NK-92 treated with Interleukin-12 subunit alpha and Interleukin-12 subunit beta, amount 100 ng/mL, for 24 hours (cell line): ENCODE data around the gene SSRP1.

Experiments used
- DNase-seq: peaks from one replicate; lab custom pipeline; 2025; lab: John Stamatoyannopoulos, UW

The SSRP1 gene

DNA sequence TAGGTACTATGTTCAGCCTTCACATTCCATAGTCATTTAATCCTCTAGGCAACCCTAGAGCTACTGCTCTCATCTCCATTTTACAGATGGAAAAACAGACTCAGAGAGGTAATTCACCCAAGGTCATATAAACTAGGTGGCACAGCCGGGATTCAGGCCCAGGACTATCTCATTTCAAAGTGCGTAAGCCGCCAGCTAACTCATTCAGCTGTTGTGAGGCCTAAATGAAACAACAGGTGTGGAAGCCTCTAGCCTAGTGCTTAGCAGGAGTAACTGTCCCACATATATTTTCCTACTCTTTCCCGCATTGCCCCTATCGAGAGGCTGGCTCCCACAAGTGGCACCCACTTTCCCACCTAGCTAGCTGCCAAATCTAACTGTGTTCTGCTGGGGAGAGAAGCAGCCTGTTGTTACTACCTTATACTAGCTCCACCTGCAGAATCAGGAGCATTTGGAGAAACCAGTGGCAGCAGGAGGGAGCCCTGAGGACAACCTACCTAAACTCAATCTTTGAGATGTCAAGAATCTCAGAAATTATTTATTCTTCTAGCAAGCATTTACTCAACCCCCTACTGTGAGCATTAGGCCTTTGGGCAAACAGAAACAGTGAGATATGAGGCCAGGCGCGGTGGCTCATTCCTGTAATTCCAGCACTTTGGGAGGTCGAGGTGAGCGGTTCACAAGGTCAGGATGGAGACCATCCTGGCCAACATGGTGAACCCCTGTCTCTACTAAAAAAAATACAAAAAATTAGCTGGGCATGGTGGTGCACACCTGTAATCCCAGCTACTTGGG is 24.4 kb upstream of the SSRP1 start:
- no peak for DNase-seq

GRCh38 chr11:57359396-57359795 is 23.7 kb upstream of the SSRP1 start:
- no peak for DNase-seq

GRCh38 chr11:57358991-57359390 is 23.3 kb upstream of the SSRP1 start:
- no peak for DNase-seq

GRCh38 chr11:57358543-57358961 is 22.9 kb upstream of the SSRP1 start:
- DNase-seq = no peak

DNA sequence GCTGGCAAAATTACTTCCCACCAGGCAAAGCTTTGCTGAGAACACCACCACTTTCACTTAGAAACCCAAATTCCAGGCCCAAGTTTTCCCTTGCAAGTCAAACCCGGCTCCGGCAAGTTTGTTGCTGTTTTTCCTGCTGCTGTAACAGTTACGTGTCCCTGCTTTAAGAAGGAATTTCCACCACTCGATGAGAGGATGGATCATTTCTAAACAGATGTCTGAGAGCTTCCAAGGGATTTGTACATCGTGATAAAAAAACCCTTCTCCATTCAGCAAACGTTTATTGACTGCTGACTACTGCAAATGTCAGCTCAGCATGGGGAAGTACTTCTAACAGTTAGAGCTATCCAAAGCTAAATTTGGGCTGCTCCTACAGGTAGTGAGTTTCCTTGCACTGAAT is 22.2 kb upstream of the SSRP1 start:
- DNase-seq = no peak

DNA sequence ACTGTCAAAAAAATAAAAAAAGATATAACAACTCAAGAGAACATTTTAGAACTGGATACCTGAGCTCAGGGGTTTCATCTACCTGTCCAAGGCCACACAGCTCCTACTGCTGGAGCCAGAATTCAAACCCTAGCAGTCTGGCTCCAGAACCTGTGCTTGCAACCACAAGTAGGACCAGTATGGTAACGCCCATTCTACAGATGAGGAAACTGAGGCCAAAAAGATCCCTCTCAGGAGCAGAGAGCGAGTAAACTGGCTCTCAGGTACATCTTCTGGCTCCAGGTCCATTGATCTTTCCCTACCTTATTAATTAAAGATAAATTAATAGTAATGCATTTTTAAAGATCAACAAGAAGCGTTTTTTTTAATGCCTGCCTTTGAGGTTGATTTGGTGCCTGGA is 21.6 kb upstream of the SSRP1 start:
- DNase-seq = no peak

DNA sequence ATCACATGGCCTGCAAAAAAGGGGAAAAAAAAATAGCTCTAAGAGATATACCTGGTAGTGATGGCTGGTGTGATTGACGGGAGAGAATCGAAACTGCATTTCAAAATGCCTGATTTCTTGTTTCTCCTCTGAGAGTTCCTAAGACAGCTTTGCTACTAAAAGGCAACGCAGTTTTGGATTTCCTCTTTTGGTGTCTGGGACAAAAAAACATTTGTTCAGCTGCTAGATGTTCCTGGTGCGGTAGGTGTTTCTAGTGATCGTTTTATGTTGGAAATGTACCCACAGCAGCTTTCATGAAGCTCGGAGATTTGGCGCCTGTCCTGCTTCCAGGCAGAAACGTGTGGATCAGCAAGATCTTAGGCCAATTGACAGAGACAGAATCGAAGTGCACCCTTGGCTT is 20.6 kb upstream of the SSRP1 start:
- DNase-seq = no peak

GRCh38 chr11:57354699-57355098 is 19.0 kb upstream of the SSRP1 start:
- no peak for DNase-seq

DNA sequence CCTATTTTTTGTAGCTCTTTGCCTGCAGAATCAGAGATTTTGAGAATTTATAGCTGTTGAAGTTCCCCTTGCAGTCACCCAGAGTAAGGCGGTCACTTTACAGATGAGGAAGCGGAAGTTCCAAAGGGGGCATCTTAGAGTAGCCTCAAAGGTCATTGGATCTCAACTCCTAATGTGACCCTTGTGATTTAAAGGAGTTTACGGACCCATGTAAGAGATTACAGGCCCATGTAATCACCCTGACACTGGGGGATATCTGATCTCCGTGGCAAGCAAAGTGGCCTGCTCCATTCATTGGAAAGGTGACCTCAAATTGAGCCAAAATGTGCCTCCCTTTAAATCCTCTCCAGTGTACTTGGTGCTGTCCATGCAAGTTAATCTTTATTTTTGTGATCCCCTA is 18.2 kb upstream of the SSRP1 start:
- DNase-seq = no peak

DNA sequence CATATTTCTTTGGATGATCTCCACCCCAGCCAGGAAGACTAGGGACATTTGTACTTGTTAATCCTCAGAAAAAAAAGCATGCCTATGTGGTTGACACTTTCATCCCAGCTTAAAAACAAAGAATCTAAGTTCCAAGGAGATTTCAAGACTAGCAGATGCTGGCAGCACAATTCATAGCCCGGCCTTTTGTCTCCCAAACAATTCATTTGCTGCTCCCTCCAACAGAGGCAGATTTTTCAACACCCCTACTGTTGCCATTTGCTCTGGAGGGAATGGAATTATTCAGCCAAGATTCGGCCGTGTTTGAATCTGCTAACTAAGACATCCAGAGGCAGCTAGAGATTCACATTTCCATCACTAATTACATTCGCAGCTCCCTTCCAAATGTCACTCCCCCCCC is 17.8 kb upstream of the SSRP1 start:
- DNase-seq = no peak

DNA sequence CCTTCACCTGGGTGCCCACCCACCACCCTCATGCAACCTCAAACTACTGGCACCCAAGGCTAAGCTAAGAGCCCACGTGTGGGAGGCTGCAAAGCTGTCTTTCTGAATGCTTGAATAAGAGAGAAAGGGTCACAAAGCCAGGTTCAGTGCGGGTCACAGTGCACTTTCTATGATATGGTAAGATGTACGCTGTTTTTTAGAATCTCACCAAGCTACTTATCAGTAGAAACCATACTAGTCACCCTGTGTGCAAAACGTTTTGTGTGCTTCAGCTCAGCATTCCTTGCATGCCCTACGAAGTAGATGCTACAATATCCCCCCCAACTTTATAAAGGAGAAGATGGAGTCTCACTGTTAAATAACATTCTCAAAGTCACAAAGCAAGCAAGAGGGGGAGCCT is 17.3 kb upstream of the SSRP1 start:
- no peak for DNase-seq

DNA sequence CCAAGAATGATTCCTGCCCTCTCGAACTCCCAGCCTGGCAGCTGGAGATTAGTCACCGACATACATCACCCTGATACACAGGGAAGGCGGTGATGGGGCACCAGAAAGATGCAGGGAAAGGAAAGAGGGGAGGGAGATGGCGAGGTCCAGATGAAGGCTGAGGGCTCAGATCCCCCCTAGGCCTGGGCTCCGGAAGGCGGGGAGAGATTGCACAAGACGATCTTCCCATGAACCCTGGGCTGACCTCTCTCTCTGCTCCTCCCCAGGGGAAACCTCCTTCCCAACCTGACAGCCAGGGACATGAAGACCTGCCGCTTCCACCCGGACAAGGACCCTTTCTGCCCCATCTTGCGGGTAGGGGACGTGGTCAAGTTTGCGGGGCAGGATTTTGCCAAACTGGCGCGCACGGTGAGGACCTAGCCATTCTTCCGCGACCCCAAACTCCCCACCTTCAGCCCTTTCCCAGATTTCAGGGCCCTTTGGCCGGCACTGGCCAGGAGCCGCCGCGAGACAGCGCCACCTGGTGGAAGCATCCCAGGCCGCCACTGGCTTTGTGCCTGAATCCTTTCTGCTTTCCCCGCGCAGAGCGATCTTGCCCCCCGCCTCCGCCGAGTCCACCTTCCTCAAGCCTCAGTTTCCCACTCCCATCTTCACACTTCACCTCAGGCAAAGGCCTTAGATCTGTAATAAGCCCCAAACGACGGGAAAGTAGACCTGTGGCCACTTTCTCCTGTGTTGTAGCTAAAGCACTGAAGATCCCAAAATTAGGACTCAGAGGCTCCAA is 14.0 kb upstream of the SSRP1 start:
- DNase-seq = peak; percentile 22

GRCh38 chr11:57348636-57349313 is 13.1 kb upstream of the SSRP1 start:
- no peak for DNase-seq

DNA sequence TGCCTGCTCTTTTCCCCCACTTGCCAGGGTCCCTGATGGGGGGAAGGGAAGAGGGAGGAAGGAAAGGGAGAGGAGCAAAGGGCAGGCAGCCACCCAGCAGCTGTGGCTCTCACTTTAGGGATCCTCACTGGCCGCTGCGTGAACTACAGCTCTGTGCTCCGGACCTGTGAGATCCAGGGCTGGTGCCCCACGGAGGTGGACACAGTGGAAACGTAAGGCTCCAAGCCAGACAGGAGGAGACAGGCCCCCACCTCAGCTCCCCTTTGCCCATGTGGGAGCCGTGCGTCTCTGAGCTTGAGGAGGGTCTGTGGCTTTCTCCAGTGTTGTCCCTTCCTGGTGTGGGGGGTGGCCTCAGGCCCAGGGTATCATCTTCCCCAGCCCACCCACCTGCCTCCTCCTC is 12.4 kb upstream of the SSRP1 start:
- DNase-seq = no peak

GRCh38 chr11:57347336-57347735 is 11.6 kb upstream of the SSRP1 start:
- no peak for DNase-seq

DNA sequence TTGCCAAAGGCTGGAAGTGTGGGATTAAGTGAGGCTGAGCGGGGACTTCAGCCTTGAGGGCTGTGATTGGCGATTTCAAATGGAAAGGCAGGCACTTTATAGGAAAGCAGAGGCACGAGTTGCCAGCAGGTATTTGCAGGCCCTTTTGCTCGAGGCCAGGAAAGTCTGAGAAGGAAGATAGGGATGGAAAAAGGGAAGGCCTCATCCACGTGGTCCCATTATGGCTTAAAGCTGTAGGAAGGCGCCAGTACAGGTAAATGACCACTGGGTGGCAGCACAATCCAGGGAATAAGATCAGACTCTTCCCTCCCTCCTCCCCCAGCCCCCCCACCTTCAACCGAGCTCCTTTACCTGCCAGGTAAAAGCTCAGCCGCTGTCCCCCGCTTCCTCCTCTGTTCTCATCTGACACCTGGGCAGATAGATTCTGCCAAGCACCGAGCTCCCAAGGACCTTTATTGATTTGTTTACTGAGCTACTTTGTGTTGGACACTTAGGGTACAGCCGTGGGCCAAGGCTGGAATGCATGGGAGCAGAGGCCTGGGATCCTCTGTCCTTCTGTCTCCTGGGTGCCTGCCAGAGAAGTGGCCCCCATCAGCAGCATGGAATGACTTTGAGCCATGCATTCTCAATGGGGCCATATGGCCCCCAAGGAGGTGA is 10.0 kb upstream of the SSRP1 start:
- peak; percentile 57 for DNase-seq

- DNase-seq = no peak
Observed at GRCh38 chr11:57344826-57345225, 9.1 kb upstream of the SSRP1 start.

DNA sequence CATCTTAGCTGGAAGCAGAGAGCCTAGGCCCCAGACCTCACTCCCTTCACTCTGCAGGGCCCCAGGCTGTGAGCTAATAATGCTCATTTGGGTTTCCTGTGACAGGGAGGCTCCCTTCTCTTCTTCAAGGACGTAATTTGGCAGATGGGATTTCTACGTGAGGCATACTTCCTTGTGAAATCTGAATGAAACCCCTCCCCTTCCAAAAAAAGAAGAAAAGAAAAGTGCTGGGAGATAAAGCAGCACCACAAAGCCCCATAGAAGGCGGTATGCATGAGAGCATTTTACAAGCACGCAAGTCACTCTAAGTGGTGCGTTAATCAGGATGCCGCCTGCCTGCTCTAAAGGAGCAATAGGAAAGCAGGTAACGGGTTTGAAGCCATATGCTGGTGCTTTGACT is 8.1 kb upstream of the SSRP1 start:
- no peak for DNase-seq

DNA sequence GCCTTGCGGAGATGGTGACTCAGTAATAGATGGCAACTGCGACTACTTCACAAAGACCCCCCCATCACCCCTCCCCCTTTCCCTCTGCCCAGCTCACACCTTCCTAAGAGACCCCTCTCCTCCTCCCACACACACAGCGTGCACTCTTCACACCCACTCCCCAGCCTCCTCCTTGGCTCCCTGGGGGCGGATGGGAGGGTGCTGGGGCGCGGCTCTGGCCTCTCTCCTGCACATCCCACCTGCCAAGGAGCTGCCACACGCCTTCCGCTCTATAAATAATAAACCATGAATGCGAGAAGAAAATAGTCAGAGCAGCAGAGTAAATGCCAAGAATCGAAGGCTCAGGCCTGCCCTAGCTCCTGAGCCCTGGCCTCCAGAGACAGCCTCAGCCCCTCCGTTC is 7.0 kb upstream of the SSRP1 start:
- DNase-seq = no peak

GRCh38 chr11:57341250-57341808 is 5.6 kb upstream of the SSRP1 start:
- DNase-seq = peak; percentile 33

- DNase-seq = no peak
Observed at GRCh38 chr11:57340039-57340615, 4.4 kb upstream of the SSRP1 start.

- no peak for DNase-seq
Observed at GRCh38 chr11:57339328-57339727, 3.6 kb upstream of the SSRP1 start.
